HCT116 (cell line): ENCODE measurements around the gene EMILIN1. TPM values are rescaled to one million over a fixed set of nuclear protein-coding genes. Genes with fewer than 3 reads are reported as not detected.
"Not testable (repeated sequence)": the region's sequence is repeated elsewhere in the genome, so short reads cannot be mapped to it uniquely, and the experiment has no call there.

ENCODE experiments used
- ATAC-seq: fragments of 200-7000 bp; cut with Tn5 transposase; 2 replicates; pipeline ENCODE4 v1.9.1; 2020; ENCODE audit warnings: mild to moderate bottlenecking, moderate library complexity
- BruUV-seq: library from RNA; stranded (reverse); fragments of 400-500 nt; replicated peaks from 2 replicates; lab custom pipeline; 2021; lab: Mats Ljungman, UMichigan
- CTCF ChIA-PET: fragments of 300-600 bp; sonication (Branson Sonifier 250); formaldehyde crosslinking; loops from one replicate; lab custom pipeline; 2021; ENCODE audit warnings: antibody characterized with exemption; lab: Charles Lee
- POLR2A ChIA-PET: fragments of 300-600, 350-600 bp; sonication (Branson Sonifier 250); formaldehyde crosslinking; loops from one replicate; lab custom pipeline; 2021; ENCODE audit warnings: antibody characterized with exemption; lab: Charles Lee
- RAD21 ChIA-PET, 2 experiments: fragments of 300-600 bp; sonication (Branson Sonifier 250); formaldehyde crosslinking; loops; one replicate each; lab custom pipeline; 2023; ENCODE audit warnings: low total read pairs in 2 of 2; ENCODE audit not compliant: uncharacterized antibody in 2 of 2, unreplicated experiment in 2 of 2, low non-redundant PET in 1 of 2; lab: Charles Lee
- DNase-seq: peaks from one replicate; pipeline ENCODE4 v3.0.0-alpha.2; 2010; ENCODE audit warnings: low read depth, low spot score
- H2AFZ ChIP-seq: fragments of 200-600 bp; shearing (Covaris generic), sonication (generic); 2 replicates; pipeline ENCODE4 v1.6.1; 2017; ENCODE audit warnings: low read depth, mixed run types, mixed read lengths, antibody characterized with exemption, low read length; ENCODE audit not compliant: poor library complexity, severe bottlenecking
- H3K27ac ChIP-seq: 2 replicates; pipeline ENCODE4 v1.5.1; 2012; ENCODE audit warnings: low read depth, low read length
- H3K27me3 ChIP-seq: fragments of 200-600 bp; sonication (generic); 2 replicates; pipeline ENCODE4 v1.6.1; 2016; ENCODE audit warnings: mixed run types, low read length, mixed read lengths; ENCODE audit not compliant: insufficient read depth
- H3K36me3 ChIP-seq, 2 experiments: fragments of 200-500 bp in 1 of 2; fragments of 200-600 bp in 1 of 2; sonication (Bioruptor generic) in 1 of 2; sonication (generic) in 1 of 2; 2 replicates each; pipeline versions ENCODE4 v1.5.1 to v1.6.1; 2014 to 2016; ENCODE audit warnings: low read length in 2 of 2, inconsistent platforms in 1 of 2, mixed read lengths in 1 of 2, mixed run types in 1 of 2; ENCODE audit not compliant: insufficient read depth in 2 of 2, control insufficient read depth in 1 of 2
- H3K4me1 ChIP-seq, 2 experiments: fragments of 200-600 bp in 1 of 2; sonication (generic) in 1 of 2; 2 replicates each; pipeline versions ENCODE4 v1.5.1 to v1.6.1; 2012 to 2017; ENCODE audit warnings: low read length in 2 of 2, inconsistent platforms in 1 of 2, mild to moderate bottlenecking in 1 of 2, mixed read lengths in 1 of 2, mixed run types in 1 of 2, moderate library complexity in 1 of 2; ENCODE audit not compliant: insufficient read depth in 2 of 2, control insufficient read depth in 1 of 2
- H3K4me2 ChIP-seq: fragments of 200-600 bp; sonication (generic); 2 replicates; pipeline ENCODE4 v1.6.1; 2017; ENCODE audit warnings: mixed run types, low read length, mixed read lengths
- H3K4me3 ChIP-seq, 2 experiments: fragments of 200-600 bp in 1 of 2; sonication (generic) in 1 of 2; replicated peaks in 1 of 2; 2 replicates each; pipeline ENCODE4 v1.5.1; 2011 to 2016; ENCODE audit warnings: low read length in 2 of 2, control low read depth in 1 of 2, low read depth in 1 of 2, mild to moderate bottlenecking in 1 of 2, mixed read lengths in 1 of 2, mixed run types in 1 of 2
- H3K79me2 ChIP-seq: fragments of 200-600 bp; sonication (generic); 2 replicates; pipeline ENCODE4 v1.6.1; 2017; ENCODE audit warnings: mild to moderate bottlenecking, mixed run types, low read length, moderate library complexity, mixed read lengths; ENCODE audit not compliant: insufficient read depth
- H3K9ac ChIP-seq: fragments of 200-600 bp; sonication (generic); 2 replicates; pipeline ENCODE4 v1.6.1; 2016; ENCODE audit warnings: low read length, mixed read lengths
- H3K9me2 ChIP-seq: fragments of 200-600 bp; sonication (generic), shearing (Covaris generic); 2 replicates; pipeline ENCODE4 v1.6.1; 2017; ENCODE audit warnings: mixed run types, mild to moderate bottlenecking, moderate library complexity; ENCODE audit not compliant: insufficient read depth
- H3K9me3 ChIP-seq, 2 experiments: fragments of 200-500 bp in 1 of 2; fragments of 200-600 bp in 1 of 2; sonication (Bioruptor generic) in 1 of 2; sonication (generic) in 1 of 2; 2 replicates each; pipeline ENCODE4 v1.6.1; 2014 to 2017; ENCODE audit warnings: low read length in 2 of 2, mixed read lengths in 2 of 2, inconsistent platforms in 1 of 2, low read depth in 1 of 2, mild to moderate bottlenecking in 1 of 2, mixed run types in 1 of 2, moderate library complexity in 1 of 2; ENCODE audit not compliant: control insufficient read depth in 1 of 2, insufficient read depth in 1 of 2
- H4K20me1 ChIP-seq: fragments of 200-600 bp; sonication (generic), shearing (Covaris generic); 2 replicates; pipeline ENCODE4 v1.6.1; 2017; ENCODE audit warnings: mixed run types, mild to moderate bottlenecking, moderate library complexity; ENCODE audit not compliant: insufficient read depth
- CBX3 ChIP-seq: IDR thresholded peaks from 2 replicates; pipeline ENCODE4 v1.6.1; 2012; ENCODE audit warnings: low read depth
- ELF1 ChIP-seq: IDR thresholded peaks from 2 replicates; pipeline ENCODE4 v1.6.1; 2012; ENCODE audit warnings: low read depth, borderline replicate concordance
- EZH2 ChIP-seq: fragments of 200-600 bp; sonication (generic); IDR thresholded peaks from 2 replicates; pipeline ENCODE4 v1.6.1; 2017; ENCODE audit warnings: antibody characterized with exemption, mixed run types
- MAX ChIP-seq: IDR thresholded peaks from 2 replicates; pipeline ENCODE4 v1.6.1; 2012
- POLR2A ChIP-seq: IDR thresholded peaks from 2 replicates; pipeline ENCODE4 v1.7.0; 2011; ENCODE audit warnings: borderline replicate concordance; ENCODE audit not compliant: insufficient read depth, insufficient read length; ENCODE audit errors: extremely low read depth
- POLR2AphosphoS5 ChIP-seq: IDR thresholded peaks from 2 replicates; pipeline ENCODE4 v1.6.1; 2011; ENCODE audit warnings: mild to moderate bottlenecking, low read depth, low read length, moderate library complexity
- RAD21 ChIP-seq: IDR thresholded peaks from 2 replicates; pipeline ENCODE4 v1.6.1; 2012; ENCODE audit warnings: low read depth, mild to moderate bottlenecking
- intact Hi-C: fragments of 100-400 bp; cut with micrococcal nuclease; formaldehyde crosslinking; loops from 2 replicates; pipeline ENCODE4 v1.10.0; 2022
- total RNA-seq: library from RNA; stranded (reverse); gene quantifications from one replicate; pipeline ENCODE4 v1.2.1, GENCODE V29; 2021; ENCODE audit not compliant: unreplicated experiment

Gene EMILIN1
- total RNA-seq, 1 experiment from 2014 or later: 0.59 TPM

GRCh38 chr2:27074738-27075565 lies 3.5 kb upstream of the EMILIN1 start:
- H3K36me3 ChIP-seq: 0 out of 4 replicates have a peak, but pooled peaks cover 0 to 4% of the 10 kb centered on the region in 2 experiments
- no peak overlapping the region for H3K9ac ChIP-seq
- no TSS peak for BruUV-seq
- ATAC-seq: no peak
- H4K20me1 ChIP-seq: no peaks in the 10 kb centered on the region
- no peak for TF ChIP-seq MAX
- TF ChIP-seq EZH2: no peak
- no peak for TF ChIP-seq RAD21
- no peak for TF ChIP-seq POLR2A
- no peak for TF ChIP-seq POLR2AphosphoS5
- TF ChIP-seq ELF1: no peak
- TF ChIP-seq CBX3: no peak
- RAD21 ChIA-PET: no interaction called here
- peaks cover 6 to 17% of the 10 kb centered on the region in 2 experiments for H3K4me1 ChIP-seq
- H3K27ac ChIP-seq: no peak overlapping the region
- no peak for DNase-seq
- H3K27me3 ChIP-seq: no peaks in the 10 kb centered on the region
- POLR2A ChIA-PET: no interaction called here
- no peaks in the 10 kb centered on the region for H3K9me2 ChIP-seq
- CTCF ChIA-PET: no interaction called here
- peaks cover 14% of the 10 kb centered on the region for H3K79me2 ChIP-seq
- intact Hi-C loops: no loop called here
- H3K4me3 ChIP-seq: no peak overlapping the region
- H3K9me3 ChIP-seq: no peaks in the 10 kb centered on the region
- H3K4me2 ChIP-seq: no peak overlapping the region
- H2AFZ ChIP-seq: no peak overlapping the region

DNA sequence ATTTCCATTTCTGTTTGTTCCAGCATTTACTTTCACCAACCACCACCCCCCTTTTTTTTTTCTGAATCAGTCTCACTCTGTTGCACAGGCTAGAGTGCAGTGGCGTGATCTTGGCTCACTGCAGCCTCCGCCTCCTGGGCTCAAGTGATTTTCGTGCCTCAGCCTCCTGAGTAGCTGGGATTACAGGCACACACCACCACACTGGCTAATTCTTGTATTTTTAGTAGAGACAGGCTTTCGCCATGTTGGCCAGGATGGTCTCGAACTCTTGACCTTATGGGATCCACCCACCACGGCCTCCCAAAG lies 2.9 kb upstream of the EMILIN1 start:
- H3K9ac ChIP-seq, H3K36me3 ChIP-seq, H3K27me3 ChIP-seq, H2AFZ ChIP-seq, H3K9me2 ChIP-seq, H3K79me2 ChIP-seq, CTCF ChIA-PET, H3K4me3 ChIP-seq, POLR2A ChIA-PET, H3K27ac ChIP-seq, RAD21 ChIA-PET, intact Hi-C loops, ATAC-seq, H3K9me3 ChIP-seq, BruUV-seq, H4K20me1 ChIP-seq, H3K4me2 ChIP-seq, DNase-seq: not testable (repeated sequence)
- peaks cover under 1 to 12% of the 10 kb centered on the region in 2 experiments; a peak in 3 of 4 replicates for H3K4me1 ChIP-seq
